Kidney (tissue), 14 donors: ENCODE data around the gene ACTL7B. TPM values are rescaled to one million over a fixed set of nuclear protein-coding genes. Genes with fewer than 3 reads are reported as not detected.
A peak's percentile ranks its signal among the peaks of the same experiment; 100 is the strongest.
"Not testable (repeated sequence)": the region's sequence is repeated elsewhere in the genome, so short reads cannot be mapped to it uniquely, and the experiment has no call there.

ENCODE experiments used
- DNase-seq, 5 donors: peaks; one replicate each; pipeline ENCODE4 v3.0.0-alpha.2; 2013 to 2020
- FAIRE-seq: peaks from 2 replicates; lab custom pipeline; 2012; peaks lifted over from hg19 to GRCh38; lab: Jason Lieb, UNC
- H3K27ac ChIP-seq, 2 donors: one replicate each; pipeline ENCODE4 v1.7.0; 2013; ENCODE audit warnings: low read depth in 2 of 2, low read length in 2 of 2, inconsistent platforms in 1 of 2
- H3K27me3 ChIP-seq: one replicate; pipeline ENCODE4 v1.7.1; 2013; ENCODE audit warnings: low read length, inconsistent platforms; ENCODE audit not compliant: control insufficient read depth, insufficient read depth
- H3K36me3 ChIP-seq, 3 donors: one replicate each; pipeline versions ENCODE4 v1.7.0 to v1.7.1; 2013; ENCODE audit warnings: low read length in 3 of 3, control low read depth in 1 of 3, inconsistent platforms in 1 of 3; ENCODE audit not compliant: insufficient read depth in 3 of 3, control insufficient read depth in 2 of 3
- H3K4me1 ChIP-seq, 3 donors: one replicate each; pipeline versions ENCODE4 v1.7.0 to v1.7.1; 2013; ENCODE audit warnings: low read length in 3 of 3, inconsistent platforms in 1 of 3, low read depth in 1 of 3; ENCODE audit not compliant: control insufficient read depth in 2 of 3, insufficient read depth in 2 of 3
- H3K4me3 ChIP-seq, 3 donors: one replicate each; pipeline versions ENCODE4 v1.7.0 to v1.8.1; 2013; ENCODE audit warnings: low read length in 3 of 3, control low read depth in 1 of 3, inconsistent platforms in 1 of 3
- H3K9ac ChIP-seq, 3 donors: one replicate each; pipeline versions ENCODE4 v1.7.0 to v1.7.1; 2013; ENCODE audit warnings: low read length in 3 of 3, control low read depth in 1 of 3, inconsistent platforms in 1 of 3
- H3K9me3 ChIP-seq, 3 donors: one replicate each; pipeline versions ENCODE4 v1.7.0 to v1.7.1; 2013; ENCODE audit warnings: low read length in 3 of 3, control low read depth in 1 of 3, inconsistent platforms in 1 of 3; ENCODE audit not compliant: control insufficient read depth in 2 of 3, insufficient read depth in 1 of 3
- CTCF ChIP-seq: IDR thresholded peaks from 3 replicates; pipeline ENCODE4 v1.5.1; 2012; ENCODE audit warnings: mild to moderate bottlenecking, moderate library complexity, borderline replicate concordance; ENCODE audit not compliant: insufficient read depth; ENCODE audit errors: extremely low read depth
- intact Hi-C: fragments of 100-400 bp; cut with DNase I; formaldehyde crosslinking; loops from one replicate; pipeline ENCODE4 v1.11.1; 2022
- polyA plus RNA-seq: library from polyadenylated mRNA; stranded (reverse); fragments of 350-450 nt; fragmentation: Illumina TruSeq; extraction: RNeasy Lipid Tissue Mini Kit (QIAGEN cat#74804); gene quantifications from one replicate; pipeline ENCODE4 v1.2.3, GENCODE V29; 2014; ENCODE audit warnings: low read depth, low replicate concordance; ENCODE audit not compliant: insufficient read depth
- total RNA-seq: library from RNA; stranded (reverse); fragmentation: NEBNext Ultra II Directional; extraction: Animal tissue kit (Norgen Biotek cat#: 25700); gene quantifications from one replicate; pipeline ENCODE4 v1.2.1, GENCODE V29; 2021
- donor health status: control.
- donor health status: control.
- donor health status: control.
- donor health status: control.
- donor health status: control.
- donor health status: DM: yes; HTN: yes; CAD: no.
- donor health status: Normal renal cell carcinoma (clear cell type).

Gene ACTL7B
- total and polyA plus RNA-seq, 2 donors from 2014 or later, result not detected

GRCh38 chr9:108851138-108851537, 4.6 kb downstream of the ACTL7B start:
- no peak for FAIRE-seq

GRCh38 chr9:108850293-108850897, 5.4 kb downstream of the ACTL7B start:
- DNase-seq (peak in 2 of 5 donors; percentile 12 to 38), FAIRE-seq (no peak)
- intact Hi-C loops, result no loop called here
- H3K4me1 ChIP-seq, result no peaks in the 10 kb centered on the region
- no peaks in the 10 kb centered on the region for H3K36me3 ChIP-seq
- H3K9me3 ChIP-seq, result no peaks in the 10 kb centered on the region
- H3K27ac ChIP-seq, result no peak overlapping the region
- H3K27me3 ChIP-seq, result no peaks in the 10 kb centered on the region
- no peak overlapping the region for H3K4me3 ChIP-seq
- no peak for TF ChIP-seq CTCF
- H3K9ac ChIP-seq, result no peak overlapping the region

More at GRCh38 chr9:108851138-108851537, 4.6 kb downstream of the ACTL7B start:
- Histone ChIP-seq H3K4me3 (no peak overlapping the region), H3K27me3 (no peaks in the 10 kb centered on the region), H3K9ac (no peak overlapping the region), H3K27ac (no peak overlapping the region), H3K9me3 (no peaks in the 10 kb centered on the region), H3K4me1 (no peaks in the 10 kb centered on the region), H3K36me3 (no peaks in the 10 kb centered on the region)
- no peak for DNase-seq
- intact Hi-C loops, result no loop called here
- TF ChIP-seq CTCF, result no peak

GRCh38 chr9:108848296-108848695, 7.5 kb downstream of the ACTL7B start:
- H3K4me3 ChIP-seq, DNase-seq, H3K27ac ChIP-seq, H3K36me3 ChIP-seq, H3K9ac ChIP-seq, intact Hi-C loops, H3K4me1 ChIP-seq, H3K9me3 ChIP-seq, FAIRE-seq, H3K27me3 ChIP-seq: not testable (repeated sequence)

- Histone ChIP-seq H3K4me3 (no peak overlapping the region), H3K9me3 (no peaks in the 10 kb centered on the region), H3K9ac (no peak overlapping the region), H3K4me1 (no peaks in the 10 kb centered on the region), H3K36me3 (no peaks in the 10 kb centered on the region), H3K27me3 (no peaks in the 10 kb centered on the region), H3K27ac (no peak overlapping the region)
- DNase-seq (no peak), FAIRE-seq (no peak)
- TF ChIP-seq CTCF, result no peak
- intact Hi-C loops, result no loop called here
Observed at GRCh38 chr9:108845947-108846346, 9.8 kb downstream of the ACTL7B start.
